Measurements from ENCODE around the gene ARHGDIA.

The ARHGDIA gene

DNA sequence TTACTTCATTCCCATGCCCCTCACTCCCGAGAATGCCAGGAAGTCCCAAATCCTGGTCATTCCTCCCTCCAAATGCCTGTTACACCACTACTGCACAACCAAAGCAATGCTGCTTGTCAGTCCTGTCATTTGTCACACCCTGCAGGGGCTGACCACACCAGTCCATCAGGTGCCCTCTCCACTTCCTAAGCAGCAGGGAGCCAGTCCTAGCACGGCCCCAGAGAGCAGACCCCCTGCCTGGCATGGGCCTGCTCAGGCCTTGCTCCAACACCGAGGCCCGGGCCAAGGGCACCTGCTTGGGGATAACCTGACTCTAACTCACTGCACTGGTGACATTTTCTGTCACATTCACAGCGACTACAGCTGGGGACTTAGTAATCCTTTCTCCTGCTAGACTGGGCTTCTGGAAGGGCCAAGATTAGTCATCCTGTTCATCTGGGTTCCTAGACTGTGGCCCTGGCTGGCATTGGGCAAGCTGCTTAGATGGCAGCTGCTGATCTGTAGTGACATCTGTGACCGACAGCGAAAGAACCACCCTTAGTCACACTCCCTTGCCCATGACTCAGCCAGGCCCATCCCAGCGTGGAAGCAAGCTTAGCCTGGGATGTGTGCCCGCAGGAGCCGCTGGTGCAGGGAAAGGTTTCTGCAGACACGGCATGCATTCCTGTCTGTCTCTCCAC lies 14.9 kb upstream of the ARHGDIA start:
- DNase-seq: no peak

DNA sequence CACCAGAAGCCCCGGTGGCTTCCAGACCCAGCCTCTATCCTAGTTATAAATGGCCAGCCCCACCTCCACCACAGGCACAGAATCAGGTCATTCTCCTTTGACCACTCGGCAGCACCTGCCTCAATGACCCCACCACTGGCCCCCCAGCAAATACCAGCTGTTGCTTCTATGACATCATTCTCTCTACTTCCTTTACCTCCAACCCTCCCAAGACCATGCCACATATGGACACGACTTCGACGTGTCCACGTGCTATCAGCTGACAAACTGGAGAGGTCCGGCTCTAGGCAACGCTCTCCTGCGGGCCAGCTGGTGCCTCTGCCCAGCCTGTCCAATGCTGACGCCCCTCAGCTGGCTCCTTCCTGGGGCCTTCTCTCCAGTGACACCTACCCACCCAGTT lies 14.3 kb upstream of the ARHGDIA start:
- DNase-seq: no peak

DNA sequence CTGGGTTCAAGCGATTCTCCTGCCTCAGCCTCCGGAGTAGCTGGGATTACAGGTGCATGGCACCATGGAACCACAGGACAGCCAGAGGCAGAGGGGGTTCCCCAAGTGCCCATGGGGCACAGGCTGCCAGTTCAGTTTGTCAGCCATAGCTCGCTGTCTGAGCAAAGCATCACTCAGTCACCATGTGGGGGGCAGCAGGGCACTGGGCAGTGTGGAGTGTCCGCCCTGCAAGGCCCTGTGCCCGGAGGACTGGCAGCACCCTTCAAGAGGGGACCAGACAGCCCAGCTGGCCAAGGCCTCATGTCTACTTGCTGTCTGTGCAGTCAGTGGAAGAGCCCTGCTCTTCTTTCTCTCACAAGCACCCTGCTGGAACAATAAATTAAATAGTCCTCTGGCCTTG lies 13.8 kb upstream of the ARHGDIA start:
- DNase-seq: no peak

DNA sequence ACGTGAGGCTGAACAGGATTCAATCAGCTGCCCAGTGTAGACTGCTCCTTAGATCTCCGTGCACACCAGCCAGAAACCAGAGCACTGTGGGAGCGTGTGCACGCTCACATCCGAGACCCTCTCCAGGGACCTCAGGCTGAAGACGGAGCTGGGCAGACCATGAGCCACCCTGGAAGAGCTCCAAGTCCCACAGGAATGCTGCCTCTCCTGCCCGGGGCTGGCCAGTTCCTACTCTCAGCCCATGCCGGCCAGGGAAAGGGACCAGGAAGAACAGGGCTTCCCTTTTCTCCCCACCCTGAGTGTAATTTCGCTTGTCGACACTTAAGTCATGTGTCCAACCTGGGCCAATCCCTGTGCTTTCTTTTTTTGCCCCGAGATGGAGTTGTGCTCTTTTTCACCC lies 13.4 kb upstream of the ARHGDIA start:
- no peak for DNase-seq

DNA sequence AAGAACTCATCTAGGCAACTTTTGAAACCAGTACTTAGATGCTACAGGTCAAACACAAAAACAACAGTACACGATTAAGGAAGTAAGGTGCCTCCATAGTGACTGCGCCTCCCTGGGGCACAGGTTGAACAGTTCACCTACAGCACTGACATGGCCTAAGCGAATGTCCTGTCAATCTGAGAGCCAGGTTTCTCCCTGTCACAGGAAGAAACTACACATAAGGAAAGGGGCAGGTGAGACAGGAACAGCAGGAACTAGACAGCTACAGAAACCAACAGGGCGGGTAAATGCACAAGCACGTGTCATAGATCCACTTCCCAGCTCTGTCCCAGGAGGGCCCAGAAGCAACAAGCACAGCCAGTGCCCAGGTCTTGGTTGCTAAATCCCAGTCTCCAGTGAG lies 8.0 kb upstream of the ARHGDIA start:
- DNase-seq: no peak

DNA sequence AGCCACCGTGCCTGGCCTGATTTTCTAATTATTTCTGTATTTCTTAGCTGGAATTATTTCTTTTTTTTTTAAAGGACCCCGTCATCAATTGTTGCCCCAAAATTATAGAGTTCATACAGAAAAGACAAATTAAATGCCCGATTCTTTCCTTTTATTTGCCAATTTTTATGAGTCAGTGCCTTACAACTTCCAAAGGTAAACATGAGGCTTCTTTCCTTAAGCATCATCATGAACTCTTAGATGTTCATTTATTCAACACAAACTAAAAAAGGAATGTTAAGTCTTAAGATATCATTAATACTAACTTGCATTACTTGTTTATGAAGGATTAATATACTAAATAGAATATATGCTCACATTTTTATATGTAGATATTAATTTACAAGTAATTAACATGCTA lies 7.2 kb upstream of the ARHGDIA start:
- no peak for DNase-seq

DNA sequence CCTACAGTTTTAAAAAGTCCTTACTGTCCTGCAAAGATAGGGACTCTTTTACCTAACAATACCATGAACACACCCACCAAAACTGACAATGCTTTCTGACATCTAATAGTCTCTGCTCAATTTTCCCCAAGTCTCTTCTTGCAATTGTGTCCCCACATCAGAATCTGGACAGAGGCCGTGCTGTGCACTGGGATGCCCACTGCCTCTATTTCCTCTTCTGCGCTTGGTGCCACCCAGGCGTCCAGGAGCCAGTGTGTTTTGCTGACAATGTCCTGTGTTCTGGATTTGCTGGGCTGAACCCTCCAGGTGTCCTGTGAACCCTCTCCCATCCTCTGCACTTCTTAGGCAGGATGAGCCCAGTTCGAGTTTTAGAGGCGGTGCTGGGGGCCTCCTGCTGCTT lies 6.4 kb upstream of the ARHGDIA start:
- no peak for DNase-seq

DNA sequence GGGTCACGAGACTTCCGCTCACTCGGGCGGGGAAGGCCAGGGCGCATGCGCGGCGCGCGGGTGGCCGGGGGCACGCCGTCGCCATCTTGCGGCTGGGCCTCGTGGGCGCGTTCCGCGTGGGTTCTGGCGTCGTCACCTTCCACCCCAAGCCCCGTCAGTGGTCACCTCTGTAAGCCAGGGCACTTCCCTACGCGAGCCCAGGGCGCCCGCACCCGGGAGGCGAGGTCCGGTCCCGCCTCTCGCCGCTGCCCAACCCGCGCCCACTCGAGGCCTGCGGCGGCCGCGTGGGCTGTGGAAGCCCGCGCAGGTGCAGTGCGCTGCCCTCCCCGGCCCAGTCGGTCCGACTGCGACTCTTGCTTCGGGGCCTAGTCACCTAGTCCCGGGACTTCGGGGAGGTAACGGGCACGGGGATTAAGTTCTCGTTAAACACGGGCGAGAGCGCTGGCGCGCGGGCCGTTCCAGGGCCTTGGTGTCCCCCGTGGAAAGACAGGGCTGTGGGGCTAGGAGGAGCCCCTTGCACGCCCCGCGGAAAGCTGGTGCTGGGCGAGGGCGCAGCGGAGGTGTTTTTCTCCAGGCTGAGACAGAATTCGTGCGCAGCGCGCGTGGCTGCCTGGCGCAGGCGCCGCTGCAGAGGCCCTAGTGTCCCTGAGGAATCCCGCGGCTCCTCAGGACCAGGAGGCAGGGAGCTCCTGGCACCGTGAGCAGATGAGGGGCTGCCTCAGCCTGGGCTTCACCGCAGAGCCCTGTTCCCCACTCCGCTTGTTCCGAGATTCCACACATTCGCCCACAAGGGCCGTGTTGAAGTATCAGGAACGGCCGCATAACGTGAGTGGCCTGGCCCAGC lies 472 bp upstream of the ARHGDIA start:
- DNase-seq: peak; percentile 97

DNA sequence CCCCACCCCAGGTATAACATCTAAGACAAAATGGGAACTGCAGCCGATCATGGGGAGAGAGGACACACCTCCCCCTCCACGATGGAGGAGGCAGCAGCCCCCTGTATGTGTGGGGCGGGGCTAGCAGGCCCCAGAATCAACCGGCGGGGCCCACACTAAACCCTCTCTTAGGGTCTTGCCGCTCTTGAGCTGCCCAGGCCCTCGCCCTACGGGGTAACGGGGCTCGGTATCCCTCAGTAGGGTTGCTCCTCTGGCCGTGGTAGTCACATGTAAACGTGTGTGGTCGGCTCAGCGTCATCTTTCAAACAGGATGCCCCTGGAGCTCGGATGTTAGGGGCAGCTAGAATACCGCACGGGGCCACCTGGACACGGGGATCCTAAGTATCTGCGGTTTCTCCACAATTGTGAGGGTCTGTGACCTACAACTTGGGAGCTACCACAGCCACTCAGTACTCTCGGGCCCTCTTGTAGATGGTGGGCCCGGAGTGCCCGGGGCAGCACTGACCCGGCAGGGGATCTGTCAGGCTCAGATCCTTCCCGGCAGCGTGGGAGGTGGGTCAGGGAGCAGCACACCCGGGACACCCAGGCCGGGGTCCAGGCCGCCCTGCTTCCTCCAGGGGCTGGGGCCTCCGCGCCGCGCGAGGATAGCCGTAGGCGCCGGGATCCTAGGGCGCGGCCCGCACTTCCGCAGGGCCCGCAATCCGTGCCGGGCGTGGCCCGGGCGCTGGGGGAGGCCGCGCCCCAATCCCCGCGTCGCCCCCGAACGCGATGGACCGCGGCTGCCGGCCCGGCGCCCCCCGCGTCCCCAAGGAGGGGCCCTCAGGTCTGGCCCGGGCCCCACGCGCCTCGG lies 781 bp downstream of the ARHGDIA start:
- peak; percentile 52 for DNase-seq

DNA sequence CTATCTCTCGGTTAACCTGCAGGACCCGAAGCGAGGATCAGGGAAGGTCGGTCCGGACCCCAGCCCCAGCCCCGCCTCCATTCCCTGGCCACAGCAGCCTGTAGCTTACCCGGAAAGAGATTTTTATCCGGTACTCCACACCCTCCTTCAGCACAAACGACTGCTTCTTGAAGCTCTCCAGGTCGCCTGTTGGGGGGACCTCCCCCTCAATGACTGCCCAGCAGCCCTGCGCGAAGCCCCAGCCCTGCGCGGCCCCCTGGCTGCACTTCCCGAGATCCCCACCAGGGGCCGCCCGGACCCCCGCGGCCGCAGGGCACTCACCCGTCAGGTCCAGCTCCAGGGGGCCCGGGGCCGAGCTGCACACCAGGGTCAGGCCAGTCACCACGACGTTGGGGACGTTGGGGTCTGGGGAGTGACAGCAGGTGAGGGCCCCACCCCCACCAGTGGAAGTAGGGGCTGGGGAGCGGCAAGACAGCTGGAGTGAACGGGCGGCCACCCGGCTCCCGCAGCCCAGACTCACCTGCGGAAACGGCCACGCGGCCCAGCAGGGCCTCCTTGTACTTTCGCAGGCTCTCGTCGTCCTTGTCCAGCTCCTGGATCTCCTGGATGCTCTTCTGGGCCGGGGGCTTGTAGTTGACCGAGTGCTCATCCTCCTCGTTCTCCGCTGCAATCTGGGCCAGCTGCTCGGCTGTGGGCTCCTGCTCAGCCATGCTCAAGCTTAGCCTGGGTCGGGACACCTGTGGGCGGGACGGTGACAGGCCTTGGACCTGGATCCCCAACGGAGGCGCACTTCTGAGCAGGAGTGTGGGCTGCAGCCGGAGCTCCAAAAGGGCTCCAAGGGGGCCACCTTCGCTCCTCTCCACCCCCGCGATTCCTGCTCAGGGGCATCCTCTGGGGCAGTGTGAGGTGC lies 1.7 kb downstream of the ARHGDIA start:
- peak; percentile 61 for DNase-seq

DNA sequence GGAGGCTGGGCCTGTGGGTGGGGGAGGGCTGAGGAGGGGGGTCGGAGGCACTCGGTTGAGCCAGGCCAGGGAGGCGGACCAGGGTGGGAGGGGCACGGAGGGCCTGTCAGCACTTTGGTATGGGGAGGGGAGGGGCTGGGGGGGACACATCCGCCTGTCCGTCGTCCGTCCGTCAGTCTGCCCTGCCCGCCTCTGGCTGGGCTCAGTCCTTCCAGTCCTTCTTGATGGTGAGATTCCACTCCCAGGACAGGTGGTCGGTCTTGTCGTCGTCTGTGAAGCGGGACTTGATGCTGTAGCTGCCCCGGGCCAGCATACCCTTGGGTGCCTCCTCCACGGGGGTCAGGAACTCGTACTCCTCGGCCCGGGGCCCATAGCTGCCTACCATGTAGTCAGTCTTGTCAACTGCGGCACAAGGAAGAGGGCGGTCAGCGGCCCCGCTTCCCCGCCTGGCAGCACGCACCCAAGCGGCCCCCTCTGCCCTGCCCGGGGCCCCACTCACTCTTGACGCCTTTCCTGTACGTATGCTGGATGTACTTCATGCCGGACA lies 2.4 kb downstream of the ARHGDIA start:
- no peak for DNase-seq

DNA sequence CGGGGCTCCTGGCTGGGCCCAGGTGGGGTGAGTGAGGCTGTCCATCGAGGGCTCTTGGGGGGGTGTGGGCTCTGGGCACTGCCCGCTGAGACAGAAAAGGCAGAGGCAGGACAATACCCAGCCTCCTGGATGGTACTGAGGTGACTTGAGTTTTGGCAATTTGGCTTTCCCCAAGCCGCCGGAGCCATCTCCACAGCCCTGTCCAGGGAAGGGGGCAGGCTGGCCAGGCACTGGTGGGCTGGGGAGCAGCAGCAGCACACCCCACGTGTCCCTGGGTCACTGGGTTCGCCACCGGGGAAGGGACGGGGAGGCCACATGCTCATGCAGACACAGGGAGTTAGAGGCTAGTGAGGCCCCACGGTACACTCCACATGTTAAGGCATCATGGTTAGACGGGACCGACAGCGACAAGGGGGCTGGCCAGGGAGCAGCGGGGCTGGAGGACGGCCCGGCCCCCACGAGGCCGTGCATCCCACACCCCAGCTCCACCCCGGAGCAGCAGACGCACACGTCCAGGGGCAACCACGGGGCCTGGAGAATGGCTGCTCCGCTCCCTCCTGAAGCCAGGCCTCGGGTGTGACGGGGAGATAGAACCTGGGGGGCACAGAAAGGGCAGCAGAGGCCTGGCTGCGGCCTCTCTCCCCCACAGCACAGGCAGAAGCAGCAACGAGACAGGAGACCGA lies 3.0 kb downstream of the ARHGDIA start:
- no peak for DNase-seq

DNA sequence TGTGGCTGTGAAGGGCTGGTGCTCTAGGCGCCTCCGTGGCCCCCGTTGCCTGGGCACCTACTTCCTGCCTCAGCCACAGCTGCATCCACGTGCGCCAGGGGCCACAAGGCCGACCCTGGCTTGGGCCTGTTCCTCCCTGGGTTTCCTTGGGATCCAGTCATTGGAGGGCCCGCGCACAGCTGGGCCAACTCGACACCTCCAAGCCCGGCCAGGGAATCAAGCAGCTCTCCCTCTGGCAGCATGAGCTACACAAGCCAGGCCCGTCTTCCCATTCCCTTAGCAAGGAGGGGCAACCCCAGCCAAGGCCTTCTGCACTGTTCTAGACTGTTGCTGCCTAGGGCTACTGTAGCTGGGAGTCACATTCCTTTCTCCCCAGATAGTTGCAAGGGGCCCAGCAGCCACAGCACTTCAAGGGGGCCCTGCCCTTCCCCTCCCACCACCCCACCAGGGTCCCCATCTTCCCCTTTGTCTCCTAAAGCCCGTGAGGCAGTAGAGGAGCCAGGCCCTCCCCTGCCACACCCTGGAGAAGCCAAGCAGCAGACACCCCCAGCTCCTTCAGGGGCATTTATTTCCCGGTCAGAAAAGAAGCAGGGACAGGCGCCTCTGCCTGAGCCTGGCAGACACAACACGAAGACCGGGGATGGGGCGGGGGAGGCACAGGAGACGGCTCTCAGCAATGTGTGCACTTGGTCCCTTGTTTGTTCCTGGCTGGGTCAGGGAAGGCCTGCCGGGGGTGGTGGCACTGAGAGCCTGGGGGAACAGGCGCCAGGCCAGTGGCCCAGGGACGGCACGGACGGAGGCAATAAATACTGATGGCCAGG lies 3.8 kb downstream of the ARHGDIA start:
- DNase-seq: no peak

DNA sequence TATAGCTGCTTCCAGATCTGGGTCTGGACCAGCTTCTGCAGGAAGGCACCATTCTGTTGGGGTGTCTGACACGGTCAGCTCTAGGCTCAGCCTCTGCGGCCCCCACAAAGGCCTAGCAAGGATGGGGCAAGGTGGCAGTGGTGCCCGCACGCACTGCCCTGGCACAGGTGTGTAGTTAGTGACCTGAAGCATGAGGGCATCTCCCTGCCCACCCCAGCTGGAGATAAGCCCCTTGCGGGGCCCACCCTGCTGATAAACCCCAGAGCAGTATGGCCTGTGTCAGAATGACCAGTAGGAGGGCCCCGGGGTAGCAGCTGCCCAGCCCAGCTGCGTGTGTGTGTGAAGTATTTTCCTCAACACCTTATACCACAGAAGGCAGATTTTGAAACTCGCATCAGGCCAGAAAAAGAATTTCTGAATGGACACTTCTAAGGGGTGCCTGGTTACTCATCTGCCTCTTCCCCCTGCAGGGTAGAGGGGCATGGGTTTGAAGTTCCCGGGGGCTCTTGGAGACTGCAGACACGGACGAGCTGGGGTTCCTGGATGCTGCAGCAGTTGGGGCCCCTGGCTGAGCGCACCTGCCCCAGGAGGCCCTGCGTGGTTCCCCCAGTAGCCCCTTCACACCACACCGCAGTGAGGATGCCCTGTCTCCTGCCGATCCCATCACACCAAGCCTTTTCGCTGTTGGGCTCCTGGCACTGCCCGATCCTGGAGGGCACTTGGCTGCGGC lies 4.5 kb downstream of the ARHGDIA start:
- no peak for DNase-seq

DNA sequence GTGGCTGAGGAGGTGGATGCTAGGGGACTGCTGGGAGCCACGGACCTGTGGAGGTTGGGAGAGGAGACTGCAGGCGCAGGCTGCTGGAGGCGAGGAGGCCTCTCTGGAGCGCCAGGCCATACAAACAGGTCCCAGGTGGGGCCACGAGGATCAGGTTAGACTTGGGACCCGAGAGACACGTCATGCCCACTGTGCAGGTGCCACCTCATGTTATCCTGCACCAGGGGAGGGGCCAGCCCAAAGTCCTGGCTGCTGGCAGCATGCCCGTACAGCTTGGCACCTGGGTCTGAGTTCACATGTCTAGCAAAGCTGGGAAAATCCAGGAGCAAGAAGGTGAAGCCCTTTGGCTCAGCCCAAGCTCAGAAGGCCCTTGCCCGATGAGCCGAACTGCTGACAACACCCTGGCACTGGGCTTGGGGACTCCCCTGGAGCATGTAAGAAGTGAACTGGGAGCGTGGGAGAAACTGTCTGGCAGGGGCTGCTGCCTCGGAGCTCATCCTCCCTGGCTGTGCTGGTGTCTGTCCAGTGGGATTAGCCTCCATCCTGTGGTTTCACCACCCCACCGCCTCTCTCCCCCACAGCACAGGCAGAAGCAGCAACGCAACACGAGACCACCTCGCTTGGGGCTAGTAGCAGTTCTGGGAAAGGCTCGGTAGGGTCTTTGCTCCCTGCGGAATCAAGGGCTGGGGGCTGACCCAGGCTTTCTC lies 5.3 kb downstream of the ARHGDIA start:
- no peak for DNase-seq

DNA sequence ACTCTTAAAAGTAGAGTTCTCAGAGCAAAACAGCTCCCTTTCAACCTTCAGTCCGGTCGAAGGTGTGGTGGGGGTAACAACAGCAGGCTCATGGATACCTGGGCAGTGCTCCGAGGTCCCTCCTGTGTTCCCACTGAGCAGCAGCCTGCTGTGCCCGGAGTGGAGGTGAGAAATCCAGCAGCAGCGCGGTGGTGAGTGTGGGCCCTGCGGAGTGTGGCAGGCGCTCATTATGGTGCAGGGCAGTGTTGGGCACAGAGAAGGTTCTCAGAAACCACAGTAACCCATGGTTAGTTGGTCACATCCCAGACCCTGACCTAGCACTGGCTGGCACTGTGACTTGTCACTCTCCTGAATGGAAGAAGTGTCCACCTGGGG lies 5.8 kb downstream of the ARHGDIA start:
- no peak for DNase-seq

DNA sequence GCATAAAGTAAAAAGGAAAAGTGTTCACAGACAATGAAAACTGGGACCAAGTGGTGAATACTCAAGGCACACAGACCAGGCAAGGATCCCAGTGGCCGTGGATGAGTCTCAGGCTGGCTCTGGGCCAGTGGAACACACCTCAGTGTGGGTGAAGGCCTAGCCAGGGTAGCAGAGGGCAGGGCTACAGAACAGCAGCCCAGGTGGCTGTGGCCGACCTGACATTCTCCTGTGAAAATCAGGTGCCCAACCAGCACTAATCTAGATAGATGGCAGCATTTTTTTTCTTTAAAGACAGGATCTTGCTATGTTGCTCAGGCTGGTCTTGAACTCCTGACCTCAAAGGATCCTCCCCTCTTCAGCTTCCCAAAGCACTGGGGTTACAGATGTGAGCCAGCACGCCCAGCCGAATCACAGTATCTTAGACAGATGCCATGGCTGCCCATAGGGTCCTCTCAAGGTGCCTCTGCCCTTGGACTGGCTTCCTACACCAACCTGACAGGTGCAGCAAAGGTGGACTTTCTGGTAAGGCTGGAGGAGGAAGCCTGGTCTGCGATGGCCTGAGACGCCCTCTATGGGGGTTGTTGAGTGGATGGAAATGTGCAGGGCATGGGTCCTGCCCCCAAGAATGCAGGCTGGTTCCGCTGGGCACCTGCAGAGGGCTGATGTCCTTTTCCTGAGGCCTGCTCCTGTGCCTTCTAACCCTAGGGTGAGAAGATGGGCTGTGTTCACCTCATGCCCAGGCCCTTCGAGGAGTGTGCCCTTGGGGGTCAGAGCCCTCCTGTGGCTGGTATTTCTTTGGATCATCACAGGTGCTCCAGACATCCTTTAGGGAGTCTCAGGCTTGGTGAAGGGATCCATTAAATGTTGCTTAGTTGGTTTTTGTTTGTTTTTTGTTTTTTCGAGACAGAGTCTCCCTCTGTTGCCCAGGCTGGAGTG lies 7.0 kb downstream of the ARHGDIA start:
- no peak for DNase-seq

DNA sequence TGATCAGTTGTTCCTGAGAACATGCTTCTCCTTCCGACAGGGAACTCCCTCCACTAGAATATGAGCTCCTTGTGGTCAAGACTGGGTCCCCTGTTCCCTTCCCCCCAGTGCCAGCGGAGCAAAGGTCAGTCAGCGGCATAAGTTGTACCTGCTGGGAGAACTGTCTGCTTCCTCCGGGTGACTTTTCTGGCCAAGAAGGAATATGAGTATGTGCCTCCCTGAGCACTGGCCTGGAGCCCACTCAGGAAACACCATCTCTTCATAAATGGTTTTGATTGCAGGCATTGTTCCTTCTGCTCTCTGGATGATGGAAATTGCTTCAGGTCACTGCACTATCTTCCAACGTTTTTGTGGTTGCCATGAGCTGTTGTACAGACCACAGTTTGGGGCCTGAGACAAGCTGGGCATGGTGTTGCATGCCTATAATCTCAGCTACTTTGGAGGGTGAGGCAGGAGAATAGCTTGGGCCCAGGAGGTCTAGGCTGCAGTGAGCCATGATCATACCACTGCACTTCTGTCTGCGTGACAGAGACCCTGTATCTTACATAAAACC lies 7.9 kb downstream of the ARHGDIA start:
- no peak for DNase-seq
